ENCODE data around the gene CAMTA1.

- no peak for TF ChIP-seq EZH2 (optimal IDR thresholded peaks at IDR 0.05; ENCODE audit: low read depth, low read length)
- no peak for TF ChIP-seq EZH2phosphoT487 (IDR thresholded peaks at IDR 0.05; ENCODE audit: low read length)
- peak; percentile 42 for TF ChIP-seq CTCF (IDR thresholded peaks at IDR 0.05; ENCODE audit: low read length)
These were observed 8.9 kb downstream of the CAMTA1 start for GRCh38 chr1:6794164-6794563.
